Panc1 (cell line): Measurements from ENCODE around the gene KCNT1. TPM values are rescaled to one million over a fixed set of nuclear protein-coding genes. Genes with fewer than 3 reads are reported as not detected.

Source experiments
- ATAC-seq: fragments of 200-7000 bp; cut with Tn5 transposase; 2 replicates; pipeline ENCODE4 v1.9.1; 2020; ENCODE audit warnings: mild to moderate bottlenecking, moderate library complexity
- BruUV-seq: library from RNA; stranded (reverse); fragments of 400-500 nt; replicated peaks from 2 replicates; lab custom pipeline; 2021; lab: Mats Ljungman, UMichigan
- CTCF ChIA-PET: fragments of 300-600 bp; sonication (Branson Sonifier 250); formaldehyde crosslinking; loops from one replicate; lab custom pipeline; 2022; ENCODE audit warnings: antibody characterized with exemption; lab: Charles Lee
- POLR2A ChIA-PET: fragments of 300-600 bp; sonication (Branson Sonifier 250); formaldehyde crosslinking; loops from one replicate; lab custom pipeline; 2022; ENCODE audit warnings: antibody characterized with exemption; lab: Charles Lee
- DNase-seq: peaks from one replicate; pipeline ENCODE4 v3.0.0-alpha.2; 2010; ENCODE audit warnings: low read depth, low spot score
- H3K27ac ChIP-seq: 2 replicates; pipeline ENCODE4 v1.5.1; 2011; ENCODE audit warnings: mild to moderate bottlenecking, low read length, inconsistent platforms
- H3K27me3 ChIP-seq: fragments of 200-500 bp; sonication (Bioruptor generic); 2 replicates; pipeline ENCODE4 v1.6.0; 2014; ENCODE audit warnings: low read length, inconsistent platforms; ENCODE audit not compliant: control insufficient read depth, insufficient read depth
- H3K36me3 ChIP-seq: fragments of 200-500 bp; sonication (Bioruptor generic); 2 replicates; pipeline ENCODE4 v1.5.1; 2014; ENCODE audit warnings: inconsistent platforms, mild to moderate bottlenecking, low read length, moderate library complexity; ENCODE audit not compliant: control insufficient read depth, insufficient read depth
- H3K4me1 ChIP-seq: 2 replicates; pipeline ENCODE4 v1.5.1; 2011; ENCODE audit warnings: inconsistent platforms, mild to moderate bottlenecking, low read length, moderate library complexity; ENCODE audit not compliant: control insufficient read depth, insufficient read depth
- H3K4me3 ChIP-seq, 2 experiments: 2 replicates each; pipeline ENCODE4 v1.5.1; 2011 to 2012; ENCODE audit warnings: low read depth in 2 of 2, low read length in 2 of 2, mild to moderate bottlenecking in 2 of 2, inconsistent platforms in 1 of 2, moderate library complexity in 1 of 2
- H3K9me3 ChIP-seq: fragments of 200-500 bp; sonication (Bioruptor generic); 2 replicates; pipeline ENCODE4 v1.5.1; 2014; ENCODE audit warnings: low read depth, mild to moderate bottlenecking, inconsistent platforms, low read length, moderate library complexity; ENCODE audit not compliant: control insufficient read depth, insufficient read depth
- POLR2AphosphoS5 ChIP-seq: IDR thresholded peaks from 2 replicates; pipeline ENCODE4 v1.6.1; 2012; ENCODE audit warnings: mild to moderate bottlenecking, low read depth, low read length, moderate library complexity
- SIN3A ChIP-seq: IDR thresholded peaks from 2 replicates; pipeline ENCODE4 v1.6.1; 2012; ENCODE audit warnings: low read depth, mild to moderate bottlenecking, low read length, moderate library complexity, borderline replicate concordance; ENCODE audit not compliant: insufficient read depth
- TCF7L2 ChIP-seq: IDR thresholded peaks from 2 replicates; pipeline ENCODE4 v1.6.1; 2011; ENCODE audit warnings: mild to moderate bottlenecking, low read depth, low read length, inconsistent platforms
- in situ Hi-C: cut with HindIII; loops from 2 replicates; pipeline ENCODE4 v1.10.0; 2016; ENCODE audit warnings: low sequenced_read_pairs, low pct_unique_long_range_greater_than_20kb
- intact Hi-C: fragments of 100-400 bp; cut with micrococcal nuclease; formaldehyde crosslinking; loops from one replicate; pipeline ENCODE4 v1.10.0; 2022; ENCODE audit not compliant: unreplicated experiment
- total RNA-seq: library from RNA; stranded (reverse); gene quantifications from one replicate; pipeline ENCODE4 v1.2.1, GENCODE V29; 2021; ENCODE audit not compliant: unreplicated experiment
- TF ChIP-seq, protein P1 (sequence below): fragments of 450-650 bp; IDR thresholded peaks from 2 replicates; pipeline ENCODE4 v1.5.1; 2017; ENCODE audit warnings: mild to moderate bottlenecking
- TF ChIP-seq, protein P2 (sequence below), 2 experiments: IDR thresholded peaks; 2 replicates each; pipeline ENCODE4 v1.6.1; 2011 to 2012; ENCODE audit warnings: low read depth in 2 of 2, control low read depth in 1 of 2, low read length in 1 of 2, mild to moderate bottlenecking in 1 of 2, moderate library complexity in 1 of 2; ENCODE audit not compliant: insufficient read depth in 1 of 2

KCNT1 gene
- total RNA-seq, 1 experiment from 2014 or later, result not detected

DNA sequence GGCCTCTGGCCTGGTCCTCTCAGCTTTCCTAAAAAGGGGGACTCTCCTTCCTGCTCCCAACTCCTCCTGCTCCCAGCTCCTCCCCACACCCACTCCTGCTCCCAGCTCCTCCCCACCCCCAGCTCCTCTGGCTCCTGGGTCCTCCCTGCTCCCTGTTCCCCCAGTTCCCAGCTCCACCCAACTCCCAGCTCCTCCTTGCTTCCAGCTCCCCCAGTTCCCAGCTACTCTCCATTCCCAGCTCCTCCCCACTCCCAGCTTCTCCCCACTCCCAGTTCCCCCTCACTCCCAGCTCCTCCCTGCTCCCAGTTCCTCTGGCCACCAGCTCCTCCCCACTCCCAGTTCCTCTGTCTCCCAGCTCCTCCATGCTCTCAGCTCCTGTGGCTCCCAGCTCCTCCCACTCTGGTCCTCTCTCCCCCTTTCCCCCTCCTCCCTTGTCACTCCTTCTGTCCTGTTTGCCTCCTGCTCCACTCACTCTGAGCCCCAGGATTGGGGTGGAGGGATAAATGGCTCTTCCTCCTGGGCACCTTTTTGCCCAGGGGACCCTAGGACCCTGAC, 75.7 kb downstream of the KCNT1 start:
- H3K4me3 ChIP-seq, result no peak overlapping the region
- in situ Hi-C loops, result no loop called here
- CTCF ChIA-PET, result no interaction called here
- ATAC-seq, result no peak
- intact Hi-C loops, result no loop called here
- DNase-seq, result no peak
- no peaks in the 10 kb centered on the region for H3K4me1 ChIP-seq
- H3K36me3 ChIP-seq, result no peaks in the 10 kb centered on the region
- POLR2A ChIA-PET, result interaction anchor here (0.7 kb wide), 1 partner anchor 1166 kb away, joined by 4 read pairs; no protein-coding TSS in a partner anchor
- H3K27me3 ChIP-seq, result no peaks in the 10 kb centered on the region
- TF ChIP-seq TCF7L2, result no peak
- TF ChIP-seq, protein P1, sequence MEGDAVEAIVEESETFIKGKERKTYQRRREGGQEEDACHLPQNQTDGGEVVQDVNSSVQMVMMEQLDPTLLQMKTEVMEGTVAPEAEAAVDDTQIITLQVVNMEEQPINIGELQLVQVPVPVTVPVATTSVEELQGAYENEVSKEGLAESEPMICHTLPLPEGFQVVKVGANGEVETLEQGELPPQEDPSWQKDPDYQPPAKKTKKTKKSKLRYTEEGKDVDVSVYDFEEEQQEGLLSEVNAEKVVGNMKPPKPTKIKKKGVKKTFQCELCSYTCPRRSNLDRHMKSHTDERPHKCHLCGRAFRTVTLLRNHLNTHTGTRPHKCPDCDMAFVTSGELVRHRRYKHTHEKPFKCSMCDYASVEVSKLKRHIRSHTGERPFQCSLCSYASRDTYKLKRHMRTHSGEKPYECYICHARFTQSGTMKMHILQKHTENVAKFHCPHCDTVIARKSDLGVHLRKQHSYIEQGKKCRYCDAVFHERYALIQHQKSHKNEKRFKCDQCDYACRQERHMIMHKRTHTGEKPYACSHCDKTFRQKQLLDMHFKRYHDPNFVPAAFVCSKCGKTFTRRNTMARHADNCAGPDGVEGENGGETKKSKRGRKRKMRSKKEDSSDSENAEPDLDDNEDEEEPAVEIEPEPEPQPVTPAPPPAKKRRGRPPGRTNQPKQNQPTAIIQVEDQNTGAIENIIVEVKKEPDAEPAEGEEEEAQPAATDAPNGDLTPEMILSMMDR, result no peak
- no peak for TF ChIP-seq POLR2AphosphoS5
- TF ChIP-seq, protein P2, sequence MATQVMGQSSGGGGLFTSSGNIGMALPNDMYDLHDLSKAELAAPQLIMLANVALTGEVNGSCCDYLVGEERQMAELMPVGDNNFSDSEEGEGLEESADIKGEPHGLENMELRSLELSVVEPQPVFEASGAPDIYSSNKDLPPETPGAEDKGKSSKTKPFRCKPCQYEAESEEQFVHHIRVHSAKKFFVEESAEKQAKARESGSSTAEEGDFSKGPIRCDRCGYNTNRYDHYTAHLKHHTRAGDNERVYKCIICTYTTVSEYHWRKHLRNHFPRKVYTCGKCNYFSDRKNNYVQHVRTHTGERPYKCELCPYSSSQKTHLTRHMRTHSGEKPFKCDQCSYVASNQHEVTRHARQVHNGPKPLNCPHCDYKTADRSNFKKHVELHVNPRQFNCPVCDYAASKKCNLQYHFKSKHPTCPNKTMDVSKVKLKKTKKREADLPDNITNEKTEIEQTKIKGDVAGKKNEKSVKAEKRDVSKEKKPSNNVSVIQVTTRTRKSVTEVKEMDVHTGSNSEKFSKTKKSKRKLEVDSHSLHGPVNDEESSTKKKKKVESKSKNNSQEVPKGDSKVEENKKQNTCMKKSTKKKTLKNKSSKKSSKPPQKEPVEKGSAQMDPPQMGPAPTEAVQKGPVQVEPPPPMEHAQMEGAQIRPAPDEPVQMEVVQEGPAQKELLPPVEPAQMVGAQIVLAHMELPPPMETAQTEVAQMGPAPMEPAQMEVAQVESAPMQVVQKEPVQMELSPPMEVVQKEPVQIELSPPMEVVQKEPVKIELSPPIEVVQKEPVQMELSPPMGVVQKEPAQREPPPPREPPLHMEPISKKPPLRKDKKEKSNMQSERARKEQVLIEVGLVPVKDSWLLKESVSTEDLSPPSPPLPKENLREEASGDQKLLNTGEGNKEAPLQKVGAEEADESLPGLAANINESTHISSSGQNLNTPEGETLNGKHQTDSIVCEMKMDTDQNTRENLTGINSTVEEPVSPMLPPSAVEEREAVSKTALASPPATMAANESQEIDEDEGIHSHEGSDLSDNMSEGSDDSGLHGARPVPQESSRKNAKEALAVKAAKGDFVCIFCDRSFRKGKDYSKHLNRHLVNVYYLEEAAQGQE (IDR thresholded peaks at IDR 0.05; ENCODE audit: insufficient read depth in 1 of 2, low read depth in 2 of 2, low read length in 1 of 2), result no peak
- TF ChIP-seq SIN3A, result no peak
- H3K27ac ChIP-seq, result no peak overlapping the region
- no TSS peak for BruUV-seq
- no peaks in the 10 kb centered on the region for H3K9me3 ChIP-seq

DNA sequence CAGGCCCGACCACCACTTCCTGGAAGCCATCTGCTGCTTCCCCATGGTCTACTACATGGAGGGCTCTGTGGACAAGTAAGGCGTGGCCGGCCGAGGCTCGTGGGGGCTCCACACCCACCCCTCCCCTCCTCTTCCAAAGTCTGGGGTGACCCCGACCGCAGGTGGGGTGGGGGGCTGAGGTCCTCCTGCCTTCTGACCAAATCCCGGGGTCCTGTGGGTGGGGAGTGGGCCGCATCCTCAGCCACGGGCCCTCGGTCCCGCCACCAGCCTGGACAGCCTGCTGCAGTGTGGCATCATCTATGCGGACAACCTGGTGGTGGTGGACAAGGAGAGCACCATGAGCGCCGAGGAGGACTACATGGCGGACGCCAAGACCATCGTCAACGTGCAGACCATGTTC, 76.4 kb downstream of the KCNT1 start:
- no TSS peak for BruUV-seq
- POLR2A ChIA-PET, result no interaction called here
- no peaks in the 10 kb centered on the region for H3K36me3 ChIP-seq
- no peak for DNase-seq
- no peak overlapping the region for H3K4me3 ChIP-seq
- no peaks in the 10 kb centered on the region for H3K4me1 ChIP-seq
- H3K27ac ChIP-seq, result no peak overlapping the region
- TF ChIP-seq POLR2AphosphoS5, result no peak
- no peak for TF ChIP-seq TCF7L2
- TF ChIP-seq, protein P2 (IDR thresholded peaks at IDR 0.05; ENCODE audit: insufficient read depth in 1 of 2, low read depth in 2 of 2, low read length in 1 of 2), result no peak
- no peak for TF ChIP-seq SIN3A
- TF ChIP-seq, protein P1, result no peak
- ATAC-seq, result no peak
- intact Hi-C loops (no loop called here), in situ Hi-C loops (no loop called here)
- no peaks in the 10 kb centered on the region for H3K9me3 ChIP-seq
- CTCF ChIA-PET, result no interaction called here
- H3K27me3 ChIP-seq, result no peaks in the 10 kb centered on the region
